Fibroblast of pulmonary artery (primary cell): ENCODE data around the gene ABITRAM.
"Not testable (repeated sequence)": the region's sequence is repeated elsewhere in the genome, so short reads cannot be mapped to it uniquely, and the experiment has no call there.

Experiments used
- DNase-seq: peaks from one replicate; pipeline ENCODE4 v3.0.0-alpha.2; 2010; ENCODE audit warnings: low read depth
- H3K4me3 ChIP-seq: replicated peaks from 2 replicates; pipeline ENCODE4 v1.5.1; 2011; ENCODE audit warnings: low read depth, mild to moderate bottlenecking, control low read depth, low read length, moderate library complexity
- CTCF ChIP-seq: IDR thresholded peaks from 2 replicates; pipeline ENCODE4 v1.5.1; 2011; ENCODE audit warnings: mild to moderate bottlenecking, control low read depth, low read length, inconsistent platforms; ENCODE audit errors: missing control alignments

Gene ABITRAM

DNA sequence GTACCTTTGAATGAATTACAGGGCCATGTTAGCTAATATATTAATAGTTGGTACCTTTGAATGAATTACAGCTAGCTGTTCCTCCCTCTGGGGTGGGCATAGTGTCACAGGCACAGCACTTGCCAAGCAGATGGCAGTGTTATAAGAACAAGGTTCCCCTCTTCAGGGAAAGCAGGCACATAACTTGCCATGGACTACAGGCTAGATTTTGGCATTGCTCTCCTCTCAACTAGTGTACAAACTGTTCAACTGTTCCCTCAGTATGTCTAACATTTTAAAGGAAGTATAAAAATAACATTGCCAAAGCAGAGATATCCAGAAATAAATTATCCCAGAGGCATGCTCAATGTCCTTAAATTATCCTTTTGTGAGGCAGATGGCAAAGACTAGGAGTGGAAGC is 33.7 kb downstream of the ABITRAM start:
- TF ChIP-seq CTCF: no peak

GRCh38 chr9:108971392-108971791 is 37.2 kb downstream of the ABITRAM start:
- DNase-seq, H3K4me3 ChIP-seq: not testable (repeated sequence)

More for the DNA sequence above, 33.7 kb downstream of the ABITRAM start:
- no peak overlapping the region for H3K4me3 ChIP-seq
- no peak for DNase-seq

- H3K4me3 ChIP-seq: no peak overlapping the region
- TF ChIP-seq CTCF: no peak
- no peak for DNase-seq
Observed at GRCh38 chr9:108972186-108972585, 38.0 kb downstream of the ABITRAM start.

DNA sequence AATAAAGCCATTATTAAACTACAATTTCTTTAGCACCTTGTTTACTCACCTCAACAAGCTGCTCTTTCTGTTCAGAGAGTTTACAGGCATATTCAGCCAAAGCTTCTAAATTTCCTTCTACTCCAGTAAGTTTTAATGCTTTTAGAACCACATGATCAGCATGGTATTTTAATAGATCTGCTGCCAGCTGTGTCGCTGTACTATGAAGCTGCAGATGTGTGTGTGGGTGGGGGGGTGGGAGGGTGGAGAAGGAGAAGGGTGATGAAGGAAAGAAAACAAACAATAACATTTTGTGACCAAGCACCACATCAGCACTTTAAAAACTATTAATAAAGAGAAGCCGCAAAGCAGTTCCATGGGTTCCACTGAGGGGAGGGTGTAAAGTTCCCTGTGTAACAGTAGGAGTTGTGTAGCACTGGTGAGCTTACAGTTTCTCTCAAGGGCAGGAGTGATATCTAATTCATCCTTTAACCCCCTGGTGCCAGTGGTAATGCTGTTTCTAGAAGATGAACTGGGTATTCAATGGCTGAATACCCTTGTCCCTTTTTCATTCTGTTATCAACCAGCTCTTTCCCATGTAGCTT is 38.5 kb downstream of the ABITRAM start:
- DNase-seq: no peak
- H3K4me3 ChIP-seq: no peak overlapping the region
- TF ChIP-seq CTCF: no peak

GRCh38 chr9:108973895-108974294 is 39.7 kb downstream of the ABITRAM start:
- no peak for TF ChIP-seq CTCF

DNA sequence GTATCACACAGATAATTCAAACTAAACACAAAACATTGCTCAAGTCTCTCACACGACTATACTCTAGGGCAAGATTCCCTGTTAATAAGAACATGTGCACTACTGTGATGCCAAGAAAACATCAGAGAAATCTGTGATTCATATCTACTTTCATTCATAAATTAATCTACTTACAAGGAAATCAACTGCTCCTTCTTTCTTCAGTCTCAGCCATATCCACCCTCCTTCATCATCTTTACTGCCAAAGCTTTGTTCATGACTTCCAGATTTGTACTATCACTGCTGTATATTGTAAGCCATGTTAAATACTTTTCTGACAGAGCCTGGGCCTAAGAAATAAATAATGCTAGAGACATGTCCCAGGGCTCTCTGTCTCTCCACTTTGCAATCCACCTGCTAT is 44.0 kb downstream of the ABITRAM start:
- TF ChIP-seq CTCF: no peak
- no peak overlapping the region for H3K4me3 ChIP-seq
- DNase-seq: no peak

More at GRCh38 chr9:108973895-108974294, 39.7 kb downstream of the ABITRAM start:
- no peak for DNase-seq
- H3K4me3 ChIP-seq: no peak overlapping the region

GRCh38 chr9:108980893-108981292 is 46.7 kb downstream of the ABITRAM start:
- no peak overlapping the region for H3K4me3 ChIP-seq
- no peak for DNase-seq
- TF ChIP-seq CTCF: no peak
